Measurements from ENCODE around the gene RPP25L.

RPP25L gene

GRCh38 chr9:34568774-34569173, 43.1 kb downstream of the RPP25L start:
- no peak for DNase-seq (ENCODE audit: low read depth)

GRCh38 chr9:34568133-34568532, 43.8 kb downstream of the RPP25L start:
- DNase-seq (ENCODE audit: low read depth): no peak

GRCh38 chr9:34566972-34567371, 44.9 kb downstream of the RPP25L start:
- no peak for DNase-seq (ENCODE audit: low read depth)

GRCh38 chr9:34566322-34566721, 45.6 kb downstream of the RPP25L start:
- no peak for DNase-seq (ENCODE audit: low read depth)

- no peak for DNase-seq (ENCODE audit: low read depth)
Measured at GRCh38 chr9:34565856-34566255, 46.0 kb downstream of the RPP25L start.

GRCh38 chr9:34564617-34565016, 47.3 kb downstream of the RPP25L start:
- no peak for DNase-seq (ENCODE audit: low read depth)

- no peak for DNase-seq (ENCODE audit: low read depth)
Measured at GRCh38 chr9:34563262-34563661, 48.6 kb downstream of the RPP25L start.

- DNase-seq (ENCODE audit: low read depth): no peak
Measured at GRCh38 chr9:34562135-34562745, 49.7 kb downstream of the RPP25L start.

GRCh38 chr9:34560599-34561214, 51.2 kb downstream of the RPP25L start:
- DNase-seq (ENCODE audit: low read depth): no peak

Measured in stimulated activated CD8-positive, alpha-beta memory T cell treated with anti-CD3 and anti-CD28 coated beads, Interleukin-12 subunit alpha, Interleukin-12 subunit beta, amount 100 ng/mL, for 4 hours (primary cell).